GM19025 (cell line): ENCODE results near the gene C4orf54.

Experiments
- ATAC-seq: cut with Tn5 transposase; IDR thresholded peaks from one replicate; pipeline ENCODE4 v1.9.1; 2021; ENCODE audit warnings: mild to moderate bottlenecking, low read depth, moderate library complexity; ENCODE audit not compliant: unreplicated experiment

C4orf54 gene

GRCh38 chr4:99657798-99658197 is at the start of gene C4orf54:
Gene C4orf54 (minus strand): TSS chr4:99657828. CDS start chr4:99654648, 3,180 bp downstream.
- ATAC-seq: no peak

DNA sequence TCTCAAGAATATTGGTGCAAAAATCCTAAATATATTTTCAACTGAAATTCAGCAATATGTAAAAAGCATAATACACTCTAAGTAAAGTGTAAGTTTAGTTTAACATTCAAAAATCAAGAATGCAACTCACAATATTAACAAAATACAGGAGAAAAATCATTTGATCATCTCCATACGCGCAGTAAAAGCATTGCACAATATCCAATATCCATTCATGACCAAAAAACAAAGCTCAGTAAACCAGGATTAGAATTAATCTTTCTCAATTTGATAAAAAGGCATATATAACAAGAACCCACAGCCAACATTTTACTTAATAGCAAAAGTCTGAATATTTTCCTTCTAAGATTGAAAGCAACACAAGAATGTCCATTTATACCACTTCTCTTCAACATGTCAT is 48.3 kb upstream of the C4orf54 start:
- no peak for ATAC-seq

GRCh38 chr4:99696801-99697200 is 39.2 kb upstream of the C4orf54 start:
- ATAC-seq: no peak

- no peak for ATAC-seq
Measured at GRCh38 chr4:99693140-99693539, 35.5 kb upstream of the C4orf54 start.

GRCh38 chr4:99690990-99691389 is 33.4 kb upstream of the C4orf54 start:
- ATAC-seq: no peak

GRCh38 chr4:99690472-99690871 is 32.8 kb upstream of the C4orf54 start:
- no peak for ATAC-seq

- ATAC-seq: no peak
Measured at GRCh38 chr4:99687120-99687519, 29.5 kb upstream of the C4orf54 start.

DNA sequence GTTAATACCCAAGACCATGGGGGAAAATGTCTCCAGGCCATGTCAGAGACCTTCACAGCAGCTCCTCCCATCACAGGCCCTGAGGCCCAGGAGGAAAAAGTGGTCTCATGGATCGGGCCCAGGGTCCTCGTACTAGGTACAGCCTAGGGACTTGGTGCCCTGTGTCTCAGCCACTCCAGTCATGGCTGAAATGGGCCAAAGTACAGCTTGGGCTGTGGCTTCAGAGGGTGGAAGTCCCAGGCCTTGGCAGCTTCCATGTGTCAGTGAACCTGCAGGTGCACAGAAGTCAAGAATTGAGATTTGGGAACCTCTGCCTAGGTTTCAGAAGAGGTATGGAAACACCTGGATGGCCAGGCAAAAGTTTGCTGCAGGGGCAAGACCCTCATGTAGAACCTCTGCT is 27.6 kb upstream of the C4orf54 start:
- no peak for ATAC-seq

DNA sequence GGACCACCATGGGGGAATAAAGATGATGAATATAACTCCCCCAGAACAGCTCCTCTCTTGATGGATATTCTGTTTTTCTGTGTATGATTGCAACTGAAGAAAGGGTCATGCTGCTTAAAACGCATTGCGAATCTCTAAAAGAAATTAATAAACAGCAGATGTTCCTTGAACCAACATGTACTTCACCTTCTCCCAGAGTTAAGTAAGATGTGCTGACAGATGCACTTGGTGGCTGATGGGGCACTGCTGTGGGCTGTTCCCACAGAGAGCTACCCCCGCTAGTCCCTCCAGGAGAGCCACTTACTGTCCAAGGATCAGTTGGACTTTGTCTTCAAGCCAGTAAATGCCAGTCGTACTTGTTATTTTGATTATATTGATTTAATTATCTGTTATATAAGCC is 26.3 kb upstream of the C4orf54 start:
- no peak for ATAC-seq

DNA sequence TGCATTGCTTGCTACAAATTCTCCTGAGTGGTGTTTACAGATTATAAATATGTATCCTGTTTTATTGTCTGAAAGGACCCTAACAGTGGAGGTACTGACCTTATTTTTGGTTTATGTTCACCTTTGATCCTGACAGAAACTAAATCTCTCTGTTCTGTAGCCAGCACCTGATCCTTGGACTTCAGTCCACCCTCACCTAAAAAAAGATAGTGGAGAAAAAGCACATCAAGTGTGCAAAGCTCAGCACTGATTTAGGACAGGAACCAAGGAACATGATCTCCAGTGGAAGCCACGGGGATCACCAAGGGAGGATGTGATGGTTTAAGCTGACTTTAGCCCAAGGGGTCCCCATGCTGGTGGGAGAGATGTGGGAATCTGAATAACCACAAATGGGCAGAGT is 22.3 kb upstream of the C4orf54 start:
- ATAC-seq: no peak

- ATAC-seq: no peak
Measured at GRCh38 chr4:99679204-99679603, 21.6 kb upstream of the C4orf54 start.

- no peak for ATAC-seq
Measured at GRCh38 chr4:99677161-99677560, 19.5 kb upstream of the C4orf54 start.

DNA sequence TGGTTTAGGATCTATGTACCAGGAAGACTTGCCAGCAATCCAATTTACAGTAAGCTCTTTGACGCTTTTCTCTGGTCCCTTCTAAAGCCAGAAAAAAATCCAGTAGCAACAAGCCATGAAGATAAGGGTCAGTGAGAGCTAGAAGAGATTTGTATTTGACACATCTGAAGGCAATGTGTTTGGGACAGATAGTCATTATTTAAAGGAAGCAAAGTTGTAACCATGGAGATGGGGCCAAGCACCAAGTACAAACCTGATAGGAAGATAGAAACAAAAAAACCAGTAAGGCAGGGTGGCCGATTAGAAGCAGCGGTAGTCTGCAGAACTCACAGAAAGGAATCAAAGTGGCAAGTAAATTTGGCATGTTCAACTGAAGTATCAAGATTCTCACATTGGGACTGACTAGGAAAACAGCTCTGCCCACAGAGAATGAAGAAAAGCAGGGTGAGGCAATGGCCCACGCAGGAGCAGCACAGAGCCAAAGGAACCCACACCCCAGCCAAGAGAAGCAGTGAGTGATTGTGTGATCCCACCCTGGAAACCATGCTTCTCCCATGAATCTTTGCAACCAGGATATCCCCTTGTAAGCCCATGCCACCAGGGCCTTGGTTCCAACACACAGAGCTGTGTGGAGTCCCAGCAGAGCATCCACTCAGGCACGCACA is 12.9 kb upstream of the C4orf54 start:
- ATAC-seq: no peak

- no peak for ATAC-seq
Measured at GRCh38 chr4:99669084-99669483, 11.5 kb upstream of the C4orf54 start.

DNA sequence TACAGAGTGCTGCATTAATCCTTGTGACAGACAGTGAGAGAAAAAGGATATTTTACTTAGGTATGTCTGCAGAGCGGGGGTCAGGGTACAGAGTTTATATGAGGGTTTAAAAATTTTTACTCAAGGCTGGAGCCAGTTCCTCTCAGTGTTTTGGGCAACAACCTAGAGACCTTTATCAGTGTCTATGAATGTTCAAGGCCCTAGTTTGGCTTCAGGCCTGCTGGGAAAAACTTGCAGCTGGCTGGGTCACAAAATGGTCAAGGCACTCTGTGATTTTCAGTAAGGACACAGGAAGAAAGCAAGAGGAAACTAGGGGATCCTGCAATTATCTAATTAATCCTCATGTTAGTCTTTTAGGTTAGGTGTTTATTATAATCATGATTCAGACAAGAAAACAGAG is 10.8 kb upstream of the C4orf54 start:
- ATAC-seq: no peak

- no peak for ATAC-seq
Measured at GRCh38 chr4:99665983-99666382, 8.4 kb upstream of the C4orf54 start.

DNA sequence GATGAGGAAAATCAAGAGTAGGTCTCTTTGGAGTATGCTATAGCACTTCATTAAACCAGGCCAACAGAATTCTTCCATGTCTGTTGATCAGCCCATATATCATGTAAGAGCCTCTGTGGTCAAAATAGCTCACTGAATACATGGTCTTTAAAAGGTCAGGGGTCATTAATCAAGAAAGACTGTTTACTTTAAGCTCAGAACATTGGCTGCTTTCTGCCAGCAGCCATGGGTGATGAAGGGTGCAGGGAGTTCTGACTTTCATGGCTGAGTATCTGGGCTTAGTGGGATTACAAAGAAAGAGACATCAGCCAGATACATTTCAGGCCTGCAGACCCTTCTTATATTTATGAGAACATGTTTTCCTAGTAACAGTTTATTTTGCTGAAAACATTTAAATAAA is 7.1 kb upstream of the C4orf54 start:
- no peak for ATAC-seq

- ATAC-seq: no peak
Measured at GRCh38 chr4:99661907-99662306, 4.3 kb upstream of the C4orf54 start.

DNA sequence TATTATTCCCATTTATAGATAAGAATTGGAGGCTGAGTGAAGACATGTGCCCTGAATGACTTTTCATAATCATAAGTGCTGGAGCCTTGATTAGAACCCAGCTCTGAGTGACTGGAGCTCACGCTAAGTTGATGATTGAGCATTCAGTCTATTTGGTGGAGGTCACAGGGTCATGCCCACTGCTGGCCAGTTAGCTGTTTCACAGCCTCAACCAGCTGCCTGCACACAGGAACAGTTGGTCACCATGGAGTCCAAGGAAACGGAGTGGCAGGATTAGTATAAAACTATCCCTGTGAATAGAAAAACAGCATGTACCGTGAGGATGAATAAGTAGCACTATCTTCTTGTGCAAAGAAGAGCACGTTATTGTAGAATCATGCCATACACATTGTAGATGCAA is 1.0 kb upstream of the C4orf54 start:
- ATAC-seq: no peak

DNA sequence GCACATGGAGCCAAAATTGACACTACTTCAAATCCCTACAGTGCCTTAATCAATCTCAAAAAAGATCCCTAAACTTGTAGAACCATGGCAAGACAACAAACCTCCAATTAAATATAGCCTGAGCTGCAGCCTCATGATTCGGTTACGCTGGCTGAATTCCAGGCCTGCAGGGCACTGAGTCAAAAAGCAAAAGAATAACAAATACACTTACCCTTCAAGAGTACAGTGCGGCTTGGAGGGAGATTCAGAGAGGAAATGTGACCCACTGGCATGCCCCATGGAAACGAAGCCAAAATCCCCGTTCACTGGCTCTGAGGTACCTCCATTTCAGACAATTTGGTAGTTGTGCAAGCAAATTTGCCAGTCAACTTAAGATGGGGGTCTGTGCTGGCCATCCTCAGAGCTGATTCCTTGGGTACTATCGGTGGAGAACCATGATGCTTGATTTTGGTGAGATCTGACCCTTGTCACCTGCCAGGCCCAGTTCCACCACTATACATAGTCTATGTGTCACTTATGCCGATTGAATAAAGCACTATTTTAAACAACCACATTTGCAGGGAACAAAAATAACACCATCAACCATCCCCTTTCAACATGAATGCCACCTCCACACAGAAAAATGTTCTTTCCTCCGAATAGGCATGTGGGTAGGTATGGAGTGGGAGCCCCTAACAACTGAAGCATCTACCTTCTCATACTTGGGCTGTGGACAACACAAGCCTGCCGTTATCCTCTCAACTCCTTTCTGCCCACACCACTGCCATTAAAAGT is 2.1 kb downstream of the C4orf54 start:
- no peak for ATAC-seq

GRCh38 chr4:99654361-99654761 is 3.3 kb downstream of the C4orf54 start:
- ATAC-seq: no peak

GRCh38 chr4:99653916-99654315 is 3.7 kb downstream of the C4orf54 start:
- ATAC-seq: no peak
